ENCODE results near the gene SAA1.

Gene SAA1

GRCh38 chr11:18312012-18312411 is 45.9 kb downstream of the SAA1 start:
- no peak for DNase-seq

GRCh38 chr11:18312663-18313420 is 46.8 kb downstream of the SAA1 start:
- DNase-seq: no peak

GRCh38 chr11:18313965-18314763 is 48.1 kb downstream of the SAA1 start:
- no peak for DNase-seq

- DNase-seq: no peak
These were observed 48.9 kb downstream of the SAA1 start for GRCh38 chr11:18314784-18315523.

- DNase-seq: no peak
These were observed 49.8 kb downstream of the SAA1 start for GRCh38 chr11:18315893-18316292.

- DNase-seq: no peak
These were observed 51.5 kb downstream of the SAA1 start for GRCh38 chr11:18317551-18317950.
